ENCODE measurements around the gene MUS81.

DNA sequence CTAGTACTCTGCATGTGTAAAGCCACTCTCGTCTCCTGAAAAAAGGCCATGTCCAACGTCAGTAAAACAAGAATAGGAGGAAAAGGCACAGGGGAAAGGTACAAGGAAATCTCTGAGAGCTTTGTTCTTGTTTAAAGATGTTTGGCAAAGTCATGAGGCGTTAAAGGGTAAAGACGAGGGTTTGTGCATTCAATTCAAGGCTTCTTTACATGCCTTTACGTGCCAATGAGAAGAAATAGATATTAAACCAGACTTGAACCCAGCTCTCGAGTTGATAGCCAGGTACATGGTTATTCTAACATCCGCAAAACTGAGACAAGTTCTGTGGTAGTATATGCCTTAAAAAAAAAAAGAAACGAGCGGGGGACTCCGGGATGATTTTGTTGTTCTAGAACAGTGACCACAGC lies 1.5 kb upstream of the MUS81 start:
- TF ChIP-seq CREM (CRISPR knock-in tag; IDR thresholded peaks at IDR 0.05) (no peak), NR3C1 (CRISPR knock-in tag; conservative IDR thresholded peaks at IDR 0.05; ENCODE audit: low read depth) (no peak), MYBL2 (CRISPR knock-in tag; IDR thresholded peaks at IDR 0.05) (no peak)
- TF ChIP-seq, protein P1, sequence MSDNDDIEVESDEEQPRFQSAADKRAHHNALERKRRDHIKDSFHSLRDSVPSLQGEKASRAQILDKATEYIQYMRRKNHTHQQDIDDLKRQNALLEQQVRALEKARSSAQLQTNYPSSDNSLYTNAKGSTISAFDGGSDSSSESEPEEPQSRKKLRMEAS (CRISPR knock-in tag; IDR thresholded peaks at IDR 0.05) = no peak

Measured in WTC11 (cell line).